Liver (tissue), 9 donors: ENCODE data around the gene JCAD. TPM values are rescaled to one million over a fixed set of nuclear protein-coding genes. Genes with fewer than 3 reads are reported as not detected.
A peak's percentile ranks its signal among the peaks of the same experiment; 100 is the strongest.
"Not testable (repeated sequence)": the region's sequence is repeated elsewhere in the genome, so short reads cannot be mapped to it uniquely, and the experiment has no call there.

Experiments
- DNase-seq: peaks from one replicate; pipeline ENCODE4 v3.0.0-alpha.2; 2017; ENCODE audit warnings: low spot score
- H3K27ac ChIP-seq, 2 donors: one replicate each; pipeline ENCODE4 v1.7.0; 2013; ENCODE audit warnings: inconsistent platforms in 2 of 2, low read length in 2 of 2, control low read depth in 1 of 2, low read depth in 1 of 2, mild to moderate bottlenecking in 1 of 2
- H3K27me3 ChIP-seq, 4 donors: one replicate each; pipeline versions ENCODE4 v1.6.1 to v1.7.0; 2013; ENCODE audit warnings: low read length in 3 of 4, inconsistent platforms in 1 of 4, mild to moderate bottlenecking in 1 of 4, moderate library complexity in 1 of 4; ENCODE audit not compliant: control insufficient read depth in 4 of 4, insufficient read depth in 4 of 4
- H3K36me3 ChIP-seq, 4 donors: one replicate each; pipeline versions ENCODE4 v1.6.1 to v1.7.0; 2013; ENCODE audit warnings: low read length in 3 of 4, mild to moderate bottlenecking in 3 of 4, low read depth in 1 of 4, moderate library complexity in 1 of 4; ENCODE audit not compliant: control insufficient read depth in 4 of 4, insufficient read depth in 3 of 4
- H3K4me1 ChIP-seq, 4 donors: one replicate each; pipeline versions ENCODE4 v1.6.1 to v1.7.0; 2013; ENCODE audit warnings: low read length in 3 of 4, mild to moderate bottlenecking in 3 of 4, moderate library complexity in 1 of 4; ENCODE audit not compliant: control insufficient read depth in 4 of 4, insufficient read depth in 4 of 4
- H3K4me3 ChIP-seq, 3 donors: one replicate each; pipeline versions ENCODE4 v1.6.1 to v1.7.0; 2013; ENCODE audit warnings: low read length in 3 of 3, control low read depth in 1 of 3, low read depth in 1 of 3, mild to moderate bottlenecking in 1 of 3
- H3K9ac ChIP-seq, 2 donors: one replicate each; pipeline ENCODE4 v1.7.0; 2013; ENCODE audit warnings: low read length in 2 of 2, mild to moderate bottlenecking in 2 of 2, moderate library complexity in 2 of 2, control low read depth in 1 of 2, low read depth in 1 of 2
- H3K9me3 ChIP-seq, 4 donors: one replicate each; pipeline versions ENCODE4 v1.6.1 to v1.7.0; 2013; ENCODE audit warnings: low read length in 3 of 4; ENCODE audit not compliant: control insufficient read depth in 4 of 4
- EGR1 ChIP-seq, 2 donors: IDR thresholded peaks; 2 replicates each; pipeline ENCODE4 v1.6.1; 2016 to 2018; ENCODE audit warnings: antibody characterized with exemption in 2 of 2, low read depth in 2 of 2
- FOXA1 ChIP-seq: IDR thresholded peaks from 2 replicates; pipeline ENCODE4 v1.6.1; 2016; ENCODE audit warnings: antibody characterized with exemption
- FOXA2 ChIP-seq: IDR thresholded peaks from 2 replicates; pipeline ENCODE4 v1.6.1; 2016; ENCODE audit warnings: antibody characterized with exemption
- HNF4A ChIP-seq, 2 donors: conservative IDR thresholded peaks; 2 replicates each; pipeline ENCODE4 v1.6.1; 2016; ENCODE audit warnings: antibody characterized with exemption in 2 of 2, mild to moderate bottlenecking in 2 of 2
- NR2F2 ChIP-seq: IDR thresholded peaks from 2 replicates; pipeline ENCODE4 v1.6.1; 2016; ENCODE audit warnings: antibody characterized with exemption
- RXRA ChIP-seq, 2 donors: IDR thresholded peaks; 2 replicates each; pipeline ENCODE4 v1.6.1; 2017 to 2018; ENCODE audit warnings: antibody characterized with exemption in 2 of 2, mild to moderate bottlenecking in 1 of 2
- YY1 ChIP-seq: IDR thresholded peaks from 2 replicates; pipeline ENCODE4 v1.6.1; 2016; ENCODE audit warnings: antibody characterized with exemption, mild to moderate bottlenecking
- WGBS: extraction: QIAGEN DNeasy Blood & Tissue Kit; methylation state at CpG from one replicate; pipeline ENCODE4 v1.1.7; 2013; 5-methylcytosine and 5-hydroxymethylcytosine counted together
- polyA plus RNA-seq, 2 donors: library from polyadenylated mRNA; stranded (reverse) in 1 of 2; unstranded in 1 of 2; fragments of 200-250 nt in 1 of 2; fragments of >200 nt in 1 of 2; fragmentation: Nextera tagmentation in 1 of 2; extraction: Ambion mirVana in 1 of 2; gene quantifications; one replicate each; pipeline versions ENCODE4 v1.2.1 to v1.2.3, GENCODE V29; 2013 to 2015
- total RNA-seq, 2 donors: library from RNA; depleted of rRNA; stranded (reverse); fragments of >200 nt; gene quantifications; one replicate each; pipeline ENCODE4 v1.2.3, GENCODE V29; 2014
- TF ChIP-seq, protein P1 (sequence below): fragments of 150-350 bp; IDR thresholded peaks from 2 replicates; pipeline ENCODE4 v1.5.1; 2017; ENCODE audit warnings: improper control_type of control experiment, low read depth, low read length; ENCODE audit not compliant: missing input control
- TF ChIP-seq, protein P2 (sequence below): IDR thresholded peaks from 2 replicates; pipeline ENCODE4 v1.6.1; 2016; ENCODE audit warnings: antibody characterized with exemption, mild to moderate bottlenecking
- donor health status: healthy.
- donor health status: healthy.
- donor health status: healthy.
- donor health status: healthy.
- donor health status: healthy.

Gene JCAD
- total and polyA plus RNA-seq, 4 donors: 0.77 to 3.2 (median 1.1) TPM

DNA sequence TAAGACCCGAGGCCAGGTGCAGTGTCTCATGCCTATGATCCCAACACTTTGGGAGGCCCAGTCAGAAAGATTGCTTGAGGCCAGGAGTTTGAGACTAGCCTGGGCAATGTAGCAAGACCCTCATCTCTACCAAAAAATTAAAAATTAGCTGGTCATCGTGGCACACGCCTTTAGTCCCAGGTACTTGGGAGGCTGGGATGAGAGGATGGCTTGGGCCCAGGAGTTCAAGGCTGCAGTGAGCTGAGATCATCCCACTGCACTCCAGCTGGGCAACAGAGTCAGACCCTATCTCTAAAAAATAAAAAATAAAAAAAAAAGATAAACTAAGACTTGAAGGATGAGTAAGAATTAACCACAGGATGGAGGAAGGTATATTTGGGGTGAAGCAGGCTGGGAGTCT is 77.9 kb downstream of the JCAD start (continued):
- TF ChIP-seq, protein P1, sequence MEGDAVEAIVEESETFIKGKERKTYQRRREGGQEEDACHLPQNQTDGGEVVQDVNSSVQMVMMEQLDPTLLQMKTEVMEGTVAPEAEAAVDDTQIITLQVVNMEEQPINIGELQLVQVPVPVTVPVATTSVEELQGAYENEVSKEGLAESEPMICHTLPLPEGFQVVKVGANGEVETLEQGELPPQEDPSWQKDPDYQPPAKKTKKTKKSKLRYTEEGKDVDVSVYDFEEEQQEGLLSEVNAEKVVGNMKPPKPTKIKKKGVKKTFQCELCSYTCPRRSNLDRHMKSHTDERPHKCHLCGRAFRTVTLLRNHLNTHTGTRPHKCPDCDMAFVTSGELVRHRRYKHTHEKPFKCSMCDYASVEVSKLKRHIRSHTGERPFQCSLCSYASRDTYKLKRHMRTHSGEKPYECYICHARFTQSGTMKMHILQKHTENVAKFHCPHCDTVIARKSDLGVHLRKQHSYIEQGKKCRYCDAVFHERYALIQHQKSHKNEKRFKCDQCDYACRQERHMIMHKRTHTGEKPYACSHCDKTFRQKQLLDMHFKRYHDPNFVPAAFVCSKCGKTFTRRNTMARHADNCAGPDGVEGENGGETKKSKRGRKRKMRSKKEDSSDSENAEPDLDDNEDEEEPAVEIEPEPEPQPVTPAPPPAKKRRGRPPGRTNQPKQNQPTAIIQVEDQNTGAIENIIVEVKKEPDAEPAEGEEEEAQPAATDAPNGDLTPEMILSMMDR: no peak
- TF ChIP-seq YY1: no peak

DNA sequence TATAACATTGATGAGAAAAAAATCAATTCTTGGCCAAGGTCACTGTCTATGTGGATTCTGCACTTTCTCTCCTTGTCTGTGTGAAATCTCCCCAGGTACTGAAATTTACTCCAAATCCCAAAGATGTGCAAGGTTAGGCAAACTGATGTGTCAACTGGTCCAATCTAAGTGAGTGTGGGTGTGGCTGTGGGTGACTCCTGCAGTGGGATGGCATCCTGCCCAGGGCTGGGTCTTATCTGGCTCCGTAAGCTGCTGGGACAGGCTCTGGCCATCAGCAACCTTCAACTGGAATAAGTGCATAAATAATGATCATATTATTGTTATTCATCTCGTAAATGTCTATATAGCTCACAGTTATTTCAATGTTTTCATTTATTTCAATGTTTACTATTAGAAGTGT is 79.3 kb downstream of the JCAD start:
- no peak overlapping the region for H3K9ac ChIP-seq
- no peaks in the 10 kb centered on the region for H3K27me3 ChIP-seq
- TF ChIP-seq NR2F2 (no peak), HNF4A (conservative IDR thresholded peaks at IDR 0.05) (no peak), RXRA (IDR thresholded peaks at IDR 0.05) (no peak), FOXA2 (no peak), FOXA1 (no peak)
- TF ChIP-seq, protein P2, sequence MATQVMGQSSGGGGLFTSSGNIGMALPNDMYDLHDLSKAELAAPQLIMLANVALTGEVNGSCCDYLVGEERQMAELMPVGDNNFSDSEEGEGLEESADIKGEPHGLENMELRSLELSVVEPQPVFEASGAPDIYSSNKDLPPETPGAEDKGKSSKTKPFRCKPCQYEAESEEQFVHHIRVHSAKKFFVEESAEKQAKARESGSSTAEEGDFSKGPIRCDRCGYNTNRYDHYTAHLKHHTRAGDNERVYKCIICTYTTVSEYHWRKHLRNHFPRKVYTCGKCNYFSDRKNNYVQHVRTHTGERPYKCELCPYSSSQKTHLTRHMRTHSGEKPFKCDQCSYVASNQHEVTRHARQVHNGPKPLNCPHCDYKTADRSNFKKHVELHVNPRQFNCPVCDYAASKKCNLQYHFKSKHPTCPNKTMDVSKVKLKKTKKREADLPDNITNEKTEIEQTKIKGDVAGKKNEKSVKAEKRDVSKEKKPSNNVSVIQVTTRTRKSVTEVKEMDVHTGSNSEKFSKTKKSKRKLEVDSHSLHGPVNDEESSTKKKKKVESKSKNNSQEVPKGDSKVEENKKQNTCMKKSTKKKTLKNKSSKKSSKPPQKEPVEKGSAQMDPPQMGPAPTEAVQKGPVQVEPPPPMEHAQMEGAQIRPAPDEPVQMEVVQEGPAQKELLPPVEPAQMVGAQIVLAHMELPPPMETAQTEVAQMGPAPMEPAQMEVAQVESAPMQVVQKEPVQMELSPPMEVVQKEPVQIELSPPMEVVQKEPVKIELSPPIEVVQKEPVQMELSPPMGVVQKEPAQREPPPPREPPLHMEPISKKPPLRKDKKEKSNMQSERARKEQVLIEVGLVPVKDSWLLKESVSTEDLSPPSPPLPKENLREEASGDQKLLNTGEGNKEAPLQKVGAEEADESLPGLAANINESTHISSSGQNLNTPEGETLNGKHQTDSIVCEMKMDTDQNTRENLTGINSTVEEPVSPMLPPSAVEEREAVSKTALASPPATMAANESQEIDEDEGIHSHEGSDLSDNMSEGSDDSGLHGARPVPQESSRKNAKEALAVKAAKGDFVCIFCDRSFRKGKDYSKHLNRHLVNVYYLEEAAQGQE: no peak
- WGBS: 82% methylated on average over 2 of the region's 2 CpGs
- no peaks in the 10 kb centered on the region for H3K4me1 ChIP-seq
- DNase-seq: peak; percentile 63
- no peak overlapping the region for H3K27ac ChIP-seq
- H3K9me3 ChIP-seq: peaks cover 4 to 10% (median 6%) of the 10 kb centered on the region in 4 donors
- H3K36me3 ChIP-seq: no peaks in the 10 kb centered on the region
- H3K4me3 ChIP-seq: no peak overlapping the region

DNA sequence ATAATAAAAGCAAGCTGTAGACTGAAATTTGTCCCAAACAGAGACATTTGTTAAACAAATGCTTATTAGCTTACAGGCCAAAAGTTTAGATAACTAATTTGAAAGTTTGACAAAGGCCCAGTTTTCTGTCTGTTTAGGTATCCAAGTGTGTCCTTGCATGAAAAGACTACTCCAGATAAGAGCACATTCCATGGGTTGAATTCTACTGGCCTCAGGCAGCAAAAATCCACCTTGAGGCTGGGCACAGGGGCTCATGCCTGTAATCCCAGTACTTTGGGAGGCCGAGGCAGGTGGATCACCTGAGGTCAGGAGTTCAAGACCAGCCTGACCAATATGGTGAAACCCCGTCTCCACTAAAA is 80.0 kb downstream of the JCAD start:
- not testable (repeated sequence) for H3K4me1 ChIP-seq, H3K27me3 ChIP-seq, H3K9ac ChIP-seq, H3K27ac ChIP-seq, H3K4me3 ChIP-seq, DNase-seq, H3K36me3 ChIP-seq
- peaks cover 4 to 10% (median 6%) of the 10 kb centered on the region in 4 donors for H3K9me3 ChIP-seq
- WGBS: 93% methylated on average over 2 of the region's 2 CpGs

- TF ChIP-seq YY1: no peak
- no peak for TF ChIP-seq EGR1 (IDR thresholded peaks at IDR 0.05; ENCODE audit: low read depth in 2 of 2)
- Histone ChIP-seq H3K9me3 (no peaks in the 10 kb centered on the region), H3K27ac (no peak overlapping the region), H3K27me3 (no peaks in the 10 kb centered on the region), H3K9ac (no peak overlapping the region), H3K36me3 (no peaks in the 10 kb centered on the region), H3K4me1 (no peaks in the 10 kb centered on the region), H3K4me3 (no peak overlapping the region)
- 92% methylated on average over 4 of the region's 4 CpGs for WGBS
- no peak for DNase-seq
Measured at GRCh38 chr10:29977171-29977570, 82.2 kb downstream of the JCAD start.
